MM.1S (cell line): ENCODE data around the gene STAT6.

ENCODE experiments used
- EZH2 ChIP-seq: fragments of 300-600 bp; sonication (generic); optimal IDR thresholded peaks from 2 replicates; pipeline ENCODE3; 2017; ENCODE audit warnings: low read depth, mild to moderate bottlenecking, antibody characterized with exemption, low read length, mixed read lengths
- EZH2phosphoT487 ChIP-seq: fragments of 300-600 bp; sonication (generic); IDR thresholded peaks from 2 replicates; pipeline ENCODE4 v1.6.1; 2018; ENCODE audit warnings: antibody characterized with exemption, low read length
- TF ChIP-seq, protein P1 (sequence below): fragments of 300-600 bp; sonication (generic); IDR thresholded peaks from 2 replicates; pipeline ENCODE4 v1.5.1; 2016; ENCODE audit warnings: antibody characterized with exemption, low read length, mixed read lengths

DNA sequence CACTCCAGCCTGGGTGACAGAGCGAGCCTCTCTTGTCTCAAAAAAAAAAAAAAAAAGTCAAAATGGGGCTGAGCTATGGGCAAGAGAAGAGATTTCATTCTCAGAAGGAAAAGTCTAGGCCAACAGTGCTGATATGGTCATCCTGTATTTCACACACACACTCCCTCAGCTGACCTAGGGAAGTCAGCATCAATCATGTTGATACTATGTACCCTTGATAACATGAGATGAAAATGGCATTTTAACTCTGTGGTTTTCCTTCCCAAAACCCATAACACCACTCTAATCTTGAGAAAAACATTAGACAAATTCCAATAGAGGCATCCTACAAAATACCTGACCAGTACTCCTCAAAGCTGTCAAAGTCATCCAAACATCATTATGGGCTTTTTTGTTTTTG is 30.3 kb downstream of the STAT6 start:
- TF ChIP-seq, protein P1, sequence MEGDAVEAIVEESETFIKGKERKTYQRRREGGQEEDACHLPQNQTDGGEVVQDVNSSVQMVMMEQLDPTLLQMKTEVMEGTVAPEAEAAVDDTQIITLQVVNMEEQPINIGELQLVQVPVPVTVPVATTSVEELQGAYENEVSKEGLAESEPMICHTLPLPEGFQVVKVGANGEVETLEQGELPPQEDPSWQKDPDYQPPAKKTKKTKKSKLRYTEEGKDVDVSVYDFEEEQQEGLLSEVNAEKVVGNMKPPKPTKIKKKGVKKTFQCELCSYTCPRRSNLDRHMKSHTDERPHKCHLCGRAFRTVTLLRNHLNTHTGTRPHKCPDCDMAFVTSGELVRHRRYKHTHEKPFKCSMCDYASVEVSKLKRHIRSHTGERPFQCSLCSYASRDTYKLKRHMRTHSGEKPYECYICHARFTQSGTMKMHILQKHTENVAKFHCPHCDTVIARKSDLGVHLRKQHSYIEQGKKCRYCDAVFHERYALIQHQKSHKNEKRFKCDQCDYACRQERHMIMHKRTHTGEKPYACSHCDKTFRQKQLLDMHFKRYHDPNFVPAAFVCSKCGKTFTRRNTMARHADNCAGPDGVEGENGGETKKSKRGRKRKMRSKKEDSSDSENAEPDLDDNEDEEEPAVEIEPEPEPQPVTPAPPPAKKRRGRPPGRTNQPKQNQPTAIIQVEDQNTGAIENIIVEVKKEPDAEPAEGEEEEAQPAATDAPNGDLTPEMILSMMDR = no peak
- TF ChIP-seq EZH2phosphoT487 (no peak), EZH2 (no peak)
